Kidney (tissue), 14 donors: ENCODE measurements around the gene PACS1. TPM values are rescaled to one million over a fixed set of nuclear protein-coding genes. Genes with fewer than 3 reads are reported as not detected.

Experiments used
- DNase-seq, 5 donors: peaks; one replicate each; pipeline ENCODE4 v3.0.0-alpha.2; 2013 to 2020
- FAIRE-seq: peaks from 2 replicates; lab custom pipeline; 2012; peaks lifted over from hg19 to GRCh38; lab: Jason Lieb, UNC
- H3K27ac ChIP-seq, 2 donors: one replicate each; pipeline ENCODE4 v1.7.0; 2013; ENCODE audit warnings: low read depth in 2 of 2, low read length in 2 of 2, inconsistent platforms in 1 of 2
- H3K27me3 ChIP-seq: one replicate; pipeline ENCODE4 v1.7.1; 2013; ENCODE audit warnings: low read length, inconsistent platforms; ENCODE audit not compliant: control insufficient read depth, insufficient read depth
- H3K36me3 ChIP-seq, 3 donors: one replicate each; pipeline versions ENCODE4 v1.7.0 to v1.7.1; 2013; ENCODE audit warnings: low read length in 3 of 3, control low read depth in 1 of 3, inconsistent platforms in 1 of 3; ENCODE audit not compliant: insufficient read depth in 3 of 3, control insufficient read depth in 2 of 3
- H3K4me1 ChIP-seq, 3 donors: one replicate each; pipeline versions ENCODE4 v1.7.0 to v1.7.1; 2013; ENCODE audit warnings: low read length in 3 of 3, inconsistent platforms in 1 of 3, low read depth in 1 of 3; ENCODE audit not compliant: control insufficient read depth in 2 of 3, insufficient read depth in 2 of 3
- H3K4me3 ChIP-seq, 3 donors: one replicate each; pipeline versions ENCODE4 v1.7.0 to v1.8.1; 2013; ENCODE audit warnings: low read length in 3 of 3, control low read depth in 1 of 3, inconsistent platforms in 1 of 3
- H3K9ac ChIP-seq, 3 donors: one replicate each; pipeline versions ENCODE4 v1.7.0 to v1.7.1; 2013; ENCODE audit warnings: low read length in 3 of 3, control low read depth in 1 of 3, inconsistent platforms in 1 of 3
- H3K9me3 ChIP-seq, 3 donors: one replicate each; pipeline versions ENCODE4 v1.7.0 to v1.7.1; 2013; ENCODE audit warnings: low read length in 3 of 3, control low read depth in 1 of 3, inconsistent platforms in 1 of 3; ENCODE audit not compliant: control insufficient read depth in 2 of 3, insufficient read depth in 1 of 3
- intact Hi-C: fragments of 100-400 bp; cut with DNase I; formaldehyde crosslinking; loops from one replicate; pipeline ENCODE4 v1.11.1; 2022
- polyA plus RNA-seq: library from polyadenylated mRNA; stranded (reverse); fragments of 350-450 nt; fragmentation: Illumina TruSeq; extraction: RNeasy Lipid Tissue Mini Kit (QIAGEN cat#74804); gene quantifications from one replicate; pipeline ENCODE4 v1.2.3, GENCODE V29; 2014; ENCODE audit warnings: low read depth, low replicate concordance; ENCODE audit not compliant: insufficient read depth
- total RNA-seq: library from RNA; stranded (reverse); fragmentation: NEBNext Ultra II Directional; extraction: Animal tissue kit (Norgen Biotek cat#: 25700); gene quantifications from one replicate; pipeline ENCODE4 v1.2.1, GENCODE V29; 2021
- TF ChIP-seq, protein P1 (sequence below): IDR thresholded peaks from 3 replicates; pipeline ENCODE4 v1.5.1; 2012; ENCODE audit warnings: mild to moderate bottlenecking, moderate library complexity, borderline replicate concordance; ENCODE audit not compliant: insufficient read depth; ENCODE audit errors: extremely low read depth
- donor health status: control.
- donor health status: control.
- donor health status: control.
- donor health status: control.
- donor health status: control.
- donor health status: DM: yes; HTN: yes; CAD: no.
- donor health status: Normal renal cell carcinoma (clear cell type).

Gene PACS1
- total and polyA plus RNA-seq, 2 donors from 2014 or later: 23.7 to 91.8 TPM

- TF ChIP-seq, protein P1, sequence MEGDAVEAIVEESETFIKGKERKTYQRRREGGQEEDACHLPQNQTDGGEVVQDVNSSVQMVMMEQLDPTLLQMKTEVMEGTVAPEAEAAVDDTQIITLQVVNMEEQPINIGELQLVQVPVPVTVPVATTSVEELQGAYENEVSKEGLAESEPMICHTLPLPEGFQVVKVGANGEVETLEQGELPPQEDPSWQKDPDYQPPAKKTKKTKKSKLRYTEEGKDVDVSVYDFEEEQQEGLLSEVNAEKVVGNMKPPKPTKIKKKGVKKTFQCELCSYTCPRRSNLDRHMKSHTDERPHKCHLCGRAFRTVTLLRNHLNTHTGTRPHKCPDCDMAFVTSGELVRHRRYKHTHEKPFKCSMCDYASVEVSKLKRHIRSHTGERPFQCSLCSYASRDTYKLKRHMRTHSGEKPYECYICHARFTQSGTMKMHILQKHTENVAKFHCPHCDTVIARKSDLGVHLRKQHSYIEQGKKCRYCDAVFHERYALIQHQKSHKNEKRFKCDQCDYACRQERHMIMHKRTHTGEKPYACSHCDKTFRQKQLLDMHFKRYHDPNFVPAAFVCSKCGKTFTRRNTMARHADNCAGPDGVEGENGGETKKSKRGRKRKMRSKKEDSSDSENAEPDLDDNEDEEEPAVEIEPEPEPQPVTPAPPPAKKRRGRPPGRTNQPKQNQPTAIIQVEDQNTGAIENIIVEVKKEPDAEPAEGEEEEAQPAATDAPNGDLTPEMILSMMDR: no peak
- Histone ChIP-seq H3K9ac (no peak overlapping the region), H3K36me3 (peaks cover 0 to 1% (median 0%) of the 10 kb centered on the region in 3 donors), H3K9me3 (no peaks in the 10 kb centered on the region), H3K4me1 (peaks cover 0 to 5% (median 0%) of the 10 kb centered on the region in 3 donors), H3K4me3 (no peak overlapping the region), H3K27me3 (no peaks in the 10 kb centered on the region), H3K27ac (no peak overlapping the region)
- intact Hi-C loops: no loop called here
- FAIRE-seq: no peak
- no peak for DNase-seq
Observed at GRCh38 chr11:66280428-66280827, 210.4 kb downstream of the PACS1 start.

DNA sequence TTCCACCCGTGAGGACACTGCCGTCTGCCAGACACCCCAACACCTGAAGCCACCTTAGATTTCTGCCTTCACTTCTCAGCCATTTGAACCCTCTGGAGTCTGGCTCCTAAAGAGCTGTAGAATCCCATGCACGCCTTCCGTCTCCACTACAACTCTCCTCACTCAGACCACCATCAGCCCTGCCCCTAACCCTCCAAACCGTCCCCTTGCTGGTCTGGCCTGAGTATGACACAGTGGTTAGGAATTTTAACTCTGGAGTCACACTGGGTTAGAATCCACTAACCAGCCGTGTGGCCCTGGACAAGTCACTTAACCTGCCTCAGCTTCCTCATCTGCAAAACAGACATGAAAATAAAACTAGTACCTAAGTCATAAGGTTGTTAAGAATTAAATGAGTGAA is 210.9 kb downstream of the PACS1 start:
- no peaks in the 10 kb centered on the region for H3K27me3 ChIP-seq
- H3K36me3 ChIP-seq: peaks cover 0 to 4% (median 0%) of the 10 kb centered on the region in 3 donors
- no peak overlapping the region for H3K4me3 ChIP-seq
- H3K9ac ChIP-seq: no peak overlapping the region
- no peak for FAIRE-seq
- no peaks in the 10 kb centered on the region for H3K9me3 ChIP-seq
- TF ChIP-seq, protein P1: no peak
- no peak for DNase-seq
- peaks cover 0 to 5% (median 0%) of the 10 kb centered on the region in 3 donors for H3K4me1 ChIP-seq
- intact Hi-C loops: no loop called here
- H3K27ac ChIP-seq: no peak overlapping the region

DNA sequence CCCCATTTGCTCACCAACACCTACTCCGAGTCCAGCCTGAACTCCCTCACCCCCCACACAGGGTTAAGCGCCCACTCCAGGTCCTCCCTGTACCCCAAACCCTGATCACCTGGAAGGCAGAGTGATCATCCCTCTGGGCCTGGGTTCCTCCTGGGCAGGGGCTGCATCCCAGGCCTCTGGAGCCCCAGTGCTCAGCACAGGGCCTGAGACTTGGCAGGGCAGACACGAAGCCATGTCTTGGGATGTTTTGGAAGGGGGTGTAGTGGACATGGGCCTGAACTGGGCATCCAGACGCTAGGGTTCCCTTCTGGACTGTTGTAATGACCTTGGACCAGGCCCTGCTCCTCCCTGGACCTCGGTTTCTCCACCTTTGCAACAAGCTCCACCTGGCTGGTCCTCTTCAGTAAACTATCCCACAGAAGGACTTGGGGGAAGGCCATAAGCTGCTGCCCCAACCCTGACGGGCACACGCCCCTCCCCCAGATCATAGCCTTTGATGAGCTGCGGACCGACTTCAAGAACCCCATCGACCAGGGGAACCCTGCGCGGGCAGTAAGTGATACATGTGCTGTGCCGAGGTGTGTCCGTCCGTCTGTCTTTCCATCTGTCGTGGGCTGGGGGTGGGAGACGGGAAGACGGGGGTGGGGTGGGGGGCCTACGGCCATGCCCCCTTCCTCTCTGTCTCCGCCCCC is 211.8 kb downstream of the PACS1 start:
- Histone ChIP-seq H3K9me3 (no peaks in the 10 kb centered on the region), H3K36me3 (peaks cover 0 to 6% (median 0%) of the 10 kb centered on the region in 3 donors), H3K4me3 (no peak overlapping the region), H3K27me3 (no peaks in the 10 kb centered on the region), H3K27ac (no peak overlapping the region), H3K9ac (no peak overlapping the region), H3K4me1 (peaks cover 0 to 7% (median 0%) of the 10 kb centered on the region in 3 donors)
- intact Hi-C loops: no loop called here
- no peak for DNase-seq
- no peak for FAIRE-seq
- TF ChIP-seq, protein P1: no peak
